ENCODE measurements around the gene THRA.

- TF ChIP-seq POLR2A (IDR thresholded peaks at IDR 0.05; ENCODE audit: control extremely low read depth in 1 of 2, low read depth in 2 of 2, low read length in 2 of 2), result no peak
- TF ChIP-seq CTCF (IDR thresholded peaks at IDR 0.05; ENCODE audit: control extremely low read depth in 1 of 3, insufficient read depth in 1 of 3, low read depth in 1 of 3, low read length in 3 of 3), result no peak
- no peak for TF ChIP-seq EP300 (IDR thresholded peaks at IDR 0.05; ENCODE audit: borderline replicate concordance in 1 of 2, low read depth in 2 of 2, low read length in 2 of 2)
Observed at GRCh38 chr17:40089077-40089895, 26.5 kb downstream of the THRA start.

Measured in H1 (cell line).